HG02884 (cell line): ENCODE data around the gene EEF1B2.
A peak's percentile ranks its signal among the peaks of the same experiment; 100 is the strongest.
"Not testable (repeated sequence)": the region's sequence is repeated elsewhere in the genome, so short reads cannot be mapped to it uniquely, and the experiment has no call there.

ENCODE experiments used
- ATAC-seq: cut with Tn5 transposase; IDR thresholded peaks from one replicate; pipeline ENCODE4 v1.9.1; 2021; ENCODE audit warnings: mild to moderate bottlenecking, moderate library complexity; ENCODE audit not compliant: unreplicated experiment

EEF1B2 gene

GRCh38 chr2:206159346-206160124 is at the start of gene EEF1B2, which contains the start of gene NDUFS1:
TSS of gene EEF1B2 (plus strand) at chr2:206159895. CDS start at chr2:206159980, 85 bp downstream.
TSS of gene NDUFS1 (minus strand) at chr2:206159444. CDS start at chr2:206153678, 5,766 bp downstream.
- peak; percentile 83 for ATAC-seq

GRCh38 chr2:206112108-206112507 is 47.6 kb upstream of the EEF1B2 start:
- ATAC-seq, result no peak

GRCh38 chr2:206112846-206113547 is 46.7 kb upstream of the EEF1B2 start:
- no peak for ATAC-seq

GRCh38 chr2:206115026-206115578 is 44.6 kb upstream of the EEF1B2 start:
- ATAC-seq, result no peak

GRCh38 chr2:206116278-206116677 is 43.4 kb upstream of the EEF1B2 start:
- ATAC-seq, result no peak

- ATAC-seq, result not testable (repeated sequence)
These were observed 37.1 kb upstream of the EEF1B2 start for GRCh38 chr2:206122569-206122968.

GRCh38 chr2:206125901-206126300 is 33.8 kb upstream of the EEF1B2 start:
- ATAC-seq, result no peak

GRCh38 chr2:206127656-206128055 is 32.0 kb upstream of the EEF1B2 start:
- ATAC-seq, result no peak

- ATAC-seq, result no peak
These were observed 16.2 kb upstream of the EEF1B2 start for GRCh38 chr2:206143451-206143850.

GRCh38 chr2:206144383-206144782 is 15.3 kb upstream of the EEF1B2 start:
- no peak for ATAC-seq

GRCh38 chr2:206145665-206146064 is 14.0 kb upstream of the EEF1B2 start:
- ATAC-seq, result no peak

- ATAC-seq, result no peak
These were observed 10.4 kb upstream of the EEF1B2 start for GRCh38 chr2:206149330-206149729.

- no peak for ATAC-seq
These were observed 9.5 kb upstream of the EEF1B2 start for GRCh38 chr2:206150168-206150567.

GRCh38 chr2:206150631-206151030 is 9.1 kb upstream of the EEF1B2 start:
- ATAC-seq, result no peak

- no peak for ATAC-seq
These were observed 5.5 kb upstream of the EEF1B2 start for GRCh38 chr2:206154197-206154596.

GRCh38 chr2:206157014-206157413 is 2.7 kb upstream of the EEF1B2 start:
- not testable (repeated sequence) for ATAC-seq

- ATAC-seq, result peak; percentile 15
These were observed 941 bp upstream of the EEF1B2 start for GRCh38 chr2:206158563-206159345.

- peak; percentile 34 for ATAC-seq
These were observed 571 bp downstream of the EEF1B2 start for GRCh38 chr2:206160125-206160806.

- ATAC-seq, result no peak
These were observed 1.1 kb downstream of the EEF1B2 start for GRCh38 chr2:206160807-206161179.

GRCh38 chr2:206162401-206162800 is 2.7 kb downstream of the EEF1B2 start:
- not testable (repeated sequence) for ATAC-seq
